ENCODE results near the gene FKBP11.
A peak's percentile ranks its signal among the peaks of the same experiment; 100 is the strongest.
"Not testable (repeated sequence)": the region's sequence is repeated elsewhere in the genome, so short reads cannot be mapped to it uniquely, and the experiment has no call there.

Gene FKBP11

DNA sequence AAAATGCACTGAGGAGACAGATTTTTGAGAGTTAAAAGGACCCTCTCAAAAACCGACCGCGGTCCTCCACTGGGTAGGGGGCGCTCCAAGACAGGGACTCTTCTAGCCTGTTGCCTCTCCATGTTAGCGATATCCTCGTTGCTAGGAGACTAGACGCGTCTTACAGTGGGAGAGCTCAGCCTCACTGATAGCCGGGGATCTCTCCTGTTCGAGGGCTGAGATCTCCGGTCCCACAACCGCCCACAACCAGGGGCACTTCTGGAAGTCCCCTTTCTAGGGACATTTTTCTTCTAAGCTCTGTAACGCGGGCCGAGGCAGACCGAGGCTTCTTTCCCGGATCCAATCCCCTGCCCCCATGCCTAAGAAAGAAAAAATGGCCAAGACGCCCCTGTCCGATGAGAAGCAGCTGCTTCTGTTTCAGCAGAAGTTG is 21.3 kb downstream of the FKBP11 start:
- no peak for DNase-seq (ENCODE audit: low spot score)

DNA sequence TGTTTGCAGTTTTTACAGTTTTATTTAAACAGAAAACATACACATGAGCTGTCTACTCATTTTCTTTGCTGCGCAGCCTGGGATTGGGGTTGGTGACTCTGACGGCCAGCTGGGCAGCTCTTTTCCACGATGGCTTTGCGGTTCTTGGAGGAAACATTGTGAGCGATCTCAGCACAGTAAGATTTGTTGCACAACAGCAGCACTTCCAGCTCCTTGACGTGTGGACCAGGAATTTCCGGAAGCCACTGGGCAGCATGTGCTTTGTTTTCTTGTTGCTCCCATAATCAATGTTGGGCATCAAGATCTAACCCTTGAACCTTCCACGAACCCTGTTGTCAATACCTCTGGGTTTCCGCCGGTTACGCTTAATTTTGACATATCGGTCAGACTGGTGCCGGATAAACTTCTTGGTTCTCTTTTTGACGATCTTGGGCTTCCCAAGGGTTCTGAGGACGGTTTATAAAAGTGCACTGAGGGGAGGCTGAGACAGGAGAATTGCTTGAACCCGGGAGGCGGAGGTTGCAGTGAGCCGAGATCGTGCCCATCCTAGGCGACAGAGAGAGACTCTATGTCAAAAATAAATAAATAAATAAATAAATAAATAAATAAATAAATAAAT is 21.8 kb downstream of the FKBP11 start:
- DNase-seq (ENCODE audit: low spot score), result no peak

DNA sequence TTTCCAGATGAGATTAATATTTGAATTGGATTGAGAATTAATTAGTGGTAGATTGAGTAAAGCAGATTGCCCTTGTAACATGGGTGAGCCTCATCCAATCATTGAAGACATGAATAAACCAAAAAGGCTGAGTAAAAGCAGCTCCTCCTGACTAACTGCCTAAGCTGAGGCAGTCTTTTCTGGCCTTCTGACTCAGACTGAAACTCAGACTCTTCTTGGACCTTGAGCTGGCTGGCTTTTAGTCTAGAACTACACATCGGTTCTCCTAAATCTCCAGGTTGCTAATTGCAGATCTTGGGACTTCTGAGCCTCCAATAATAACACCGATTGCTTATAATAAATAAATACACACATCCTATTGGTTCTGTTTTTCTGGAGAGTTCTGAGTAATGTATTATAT is 24.0 kb downstream of the FKBP11 start:
- DNase-seq (ENCODE audit: low spot score), result peak; percentile 68

DNA sequence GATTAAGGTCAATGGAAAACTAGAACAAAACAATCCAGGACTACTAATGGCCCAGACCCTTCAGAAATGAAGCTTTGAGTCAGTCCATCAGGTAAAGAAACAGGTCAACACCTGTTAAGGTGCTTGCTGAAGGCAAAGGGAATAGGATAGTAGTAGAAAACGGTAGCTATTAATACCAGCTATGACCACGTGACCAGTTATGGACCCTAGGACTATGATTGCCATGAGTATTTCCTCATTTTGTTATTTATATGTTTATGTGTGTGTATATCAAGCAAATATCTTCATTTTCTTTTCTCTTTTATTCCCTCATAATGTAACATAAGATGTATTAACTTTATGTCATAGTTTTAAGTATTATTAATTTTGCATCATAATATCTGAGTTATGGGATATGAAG is 25.6 kb downstream of the FKBP11 start:
- no peak for DNase-seq (ENCODE audit: low spot score)

DNA sequence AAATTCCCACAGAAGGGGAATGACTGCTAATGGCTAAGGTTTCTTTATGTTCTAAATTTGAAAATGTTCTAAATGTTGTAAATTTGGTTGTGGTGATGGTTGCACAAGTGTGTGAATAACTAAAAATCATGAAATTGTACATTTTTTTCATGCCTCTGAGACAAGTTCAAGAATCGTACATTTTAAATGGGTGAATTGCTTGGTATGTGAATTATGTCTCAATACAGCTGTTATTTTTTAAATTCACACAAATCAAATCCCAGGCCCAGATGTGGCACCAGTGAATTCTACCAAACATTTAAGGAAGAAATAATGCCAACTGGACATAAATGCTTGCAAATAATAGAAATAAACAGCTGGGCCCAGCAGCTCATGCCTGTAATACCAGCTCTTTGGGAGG is 31.0 kb downstream of the FKBP11 start:
- no peak for DNase-seq (ENCODE audit: low spot score)

DNA sequence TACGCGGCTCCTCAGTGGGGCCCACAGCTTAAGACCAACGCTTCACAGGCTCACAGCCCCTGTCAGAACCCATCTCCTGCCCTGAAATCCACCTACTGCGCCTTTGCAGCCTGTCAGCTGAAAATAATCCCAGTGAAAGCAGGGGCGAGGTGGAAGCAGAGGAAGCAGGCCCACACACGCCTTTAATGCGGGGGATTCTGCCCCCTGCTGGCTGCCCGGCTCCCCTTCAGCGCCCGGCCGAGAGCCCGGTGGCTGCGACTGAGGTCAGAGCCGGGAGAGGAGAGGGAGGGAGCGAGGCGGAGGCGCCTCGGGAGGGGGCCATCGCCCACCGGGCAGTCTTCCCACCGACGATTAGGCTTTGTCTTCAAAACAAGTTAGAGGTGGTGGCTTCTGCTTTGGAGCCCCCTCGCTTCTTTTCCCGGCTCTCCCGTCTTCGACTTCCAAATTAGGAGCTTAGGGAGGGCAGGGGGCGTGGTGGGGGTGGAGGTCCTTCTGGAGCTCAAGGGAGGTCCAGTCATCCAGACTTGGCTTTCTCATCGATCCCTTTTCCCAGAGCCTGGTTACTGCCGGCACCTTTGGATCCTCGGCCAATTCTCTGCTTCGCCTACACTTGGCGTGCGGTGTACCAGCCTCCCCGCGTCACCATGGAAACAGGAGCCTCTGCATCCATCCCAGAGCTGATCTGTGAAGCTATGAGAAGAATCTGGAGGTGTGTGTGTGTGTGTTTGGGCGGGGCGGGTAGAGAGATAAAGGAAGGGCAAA is 34.5 kb downstream of the FKBP11 start:
- DNase-seq (ENCODE audit: low spot score), result peak; percentile 48

DNA sequence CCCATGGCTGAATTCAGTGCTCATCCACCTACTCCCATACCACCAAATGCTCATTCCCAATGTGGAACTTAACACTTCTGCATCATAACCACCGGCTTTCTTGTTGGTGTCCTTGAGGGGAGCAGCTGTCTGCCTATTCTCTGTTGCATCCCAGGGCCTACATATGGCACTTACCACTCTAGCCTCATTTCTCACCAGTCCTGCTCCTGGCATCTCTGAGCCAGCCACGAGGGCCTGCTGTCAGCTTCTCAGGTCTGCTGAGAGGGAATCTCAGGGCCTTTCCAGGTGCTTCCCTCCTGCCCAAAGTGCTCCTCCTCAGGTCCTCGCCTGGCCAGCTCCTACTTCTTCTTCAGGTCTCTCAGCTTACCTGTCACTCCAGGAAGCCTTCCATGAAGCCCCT is 35.6 kb downstream of the FKBP11 start:
- DNase-seq (ENCODE audit: low spot score), result no peak

DNA sequence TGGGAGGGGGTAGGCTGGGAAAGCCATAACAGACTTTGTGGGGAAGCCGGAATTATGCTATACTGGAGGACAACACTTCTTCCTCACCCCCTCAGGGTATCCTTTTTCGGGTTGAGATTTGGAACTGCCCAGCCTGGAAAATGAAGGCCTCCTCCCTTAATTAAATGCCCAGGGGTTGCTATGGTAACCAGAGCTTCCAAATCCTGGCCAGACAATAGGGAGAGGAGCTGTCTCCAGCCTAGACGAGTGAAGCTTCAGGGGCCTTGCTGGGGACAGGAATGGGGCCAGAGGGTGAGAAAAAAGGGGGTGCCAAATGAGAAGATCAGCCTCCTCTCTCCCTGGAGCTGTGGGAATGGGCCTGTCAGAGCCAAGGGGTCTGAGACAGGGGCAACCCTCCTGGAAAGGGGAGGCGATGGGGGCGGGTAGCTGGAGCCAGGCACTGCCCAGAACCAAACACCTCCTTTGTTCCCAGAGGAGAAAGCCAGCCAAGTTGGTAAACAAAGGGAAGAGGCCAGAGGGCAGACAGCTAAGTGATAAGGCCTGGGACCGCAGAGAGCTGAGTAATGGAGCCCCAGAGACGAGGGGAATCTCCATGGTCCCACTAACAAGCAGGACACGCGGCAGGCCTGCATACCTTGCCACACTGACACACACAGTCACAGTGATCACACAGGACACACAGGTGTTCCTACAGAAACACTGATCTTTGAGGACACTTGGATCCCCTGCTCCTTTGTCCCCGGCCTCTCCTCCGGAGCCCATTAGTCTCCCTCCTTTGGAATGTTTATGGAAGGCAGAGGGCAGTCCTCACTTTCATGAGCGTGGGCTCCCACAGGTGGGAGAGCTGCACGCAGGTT is 41.8 kb downstream of the FKBP11 start:
- no peak for DNase-seq (ENCODE audit: low spot score)

DNA sequence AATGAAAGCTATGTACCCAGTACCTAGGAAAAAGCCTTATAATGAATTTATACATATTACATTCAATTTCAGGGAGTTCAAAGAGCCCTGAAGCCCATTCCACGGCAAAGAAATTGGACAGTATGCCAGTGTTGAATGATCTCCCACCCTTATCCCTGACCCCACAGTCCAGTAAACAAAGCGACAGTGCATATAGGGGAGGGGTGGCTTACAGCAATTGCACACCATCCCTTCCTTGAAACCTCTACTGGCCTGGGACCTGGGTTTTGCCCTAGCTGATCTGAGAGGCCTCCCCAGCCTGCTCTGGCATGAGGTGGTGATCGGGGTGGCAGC is 42.4 kb downstream of the FKBP11 start:
- DNase-seq (ENCODE audit: low spot score), result no peak

DNA sequence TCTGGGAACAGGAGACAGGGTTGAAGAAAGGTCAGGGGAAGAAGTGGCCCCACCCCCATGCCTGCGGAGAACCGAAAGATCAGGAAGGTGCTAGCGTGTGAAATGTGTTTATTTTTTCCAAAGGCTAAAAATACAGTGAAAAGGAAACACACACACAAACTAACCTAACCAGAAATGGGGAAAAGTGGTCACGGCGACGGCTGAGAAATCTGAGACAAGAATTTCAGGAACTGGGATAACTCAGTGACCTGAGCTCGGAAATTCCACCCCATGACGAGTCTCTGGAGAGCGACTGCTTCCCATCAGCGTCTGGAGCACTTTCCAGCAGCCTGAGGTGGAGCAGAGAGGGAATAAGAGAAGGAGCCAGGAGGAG is 43.0 kb downstream of the FKBP11 start:
- DNase-seq (ENCODE audit: low spot score), result no peak

DNA sequence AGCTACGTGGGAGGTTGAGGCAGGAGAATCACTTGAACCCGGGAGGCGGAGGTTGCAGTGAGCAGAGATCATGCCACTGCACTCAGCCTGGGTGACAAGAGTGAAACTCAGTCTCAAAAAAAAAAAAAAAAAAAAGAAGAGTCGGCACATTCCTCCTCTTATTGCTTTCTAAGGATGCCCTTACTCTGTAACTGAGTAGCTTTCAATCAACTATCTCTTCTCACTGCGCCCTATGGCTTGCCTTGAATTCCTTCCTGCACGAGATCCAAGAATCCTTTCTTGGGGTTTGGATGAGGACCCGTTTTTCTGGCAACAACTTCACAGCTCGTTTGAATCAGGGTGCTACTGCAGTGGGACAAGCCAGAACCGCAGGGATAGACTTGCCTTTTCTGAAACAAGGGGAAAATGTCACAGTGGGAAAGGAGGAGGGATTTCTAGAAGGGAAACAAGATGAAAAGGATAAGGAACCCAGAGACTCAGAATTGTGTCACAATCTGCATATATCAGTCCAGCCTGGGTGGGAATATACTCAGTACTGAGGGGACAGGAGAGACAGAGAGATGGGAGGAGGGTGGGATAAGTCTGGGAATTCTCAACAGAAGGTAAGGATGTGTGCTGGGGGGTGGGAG is 43.5 kb downstream of the FKBP11 start:
- no peak for DNase-seq (ENCODE audit: low spot score)

DNA sequence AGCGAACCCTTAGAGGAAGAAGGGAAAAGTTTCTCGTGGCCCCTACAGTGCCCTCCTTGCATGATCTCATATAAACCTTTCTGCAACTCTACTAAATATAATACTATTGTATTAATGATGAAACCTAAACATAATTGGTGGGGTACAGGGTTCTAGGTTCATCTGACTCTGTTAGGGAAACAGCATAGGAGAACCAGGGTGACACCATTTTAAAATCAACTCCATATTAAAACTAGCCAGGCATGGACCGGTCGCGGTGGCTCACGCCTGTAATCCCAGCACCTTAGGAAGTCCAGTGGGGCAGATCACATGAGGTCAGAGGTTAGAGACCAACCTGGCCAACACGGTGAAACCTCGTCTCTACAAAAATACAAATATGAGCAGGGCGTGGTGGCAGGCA is 44.6 kb downstream of the FKBP11 start:
- DNase-seq (ENCODE audit: low spot score), result no peak

DNA sequence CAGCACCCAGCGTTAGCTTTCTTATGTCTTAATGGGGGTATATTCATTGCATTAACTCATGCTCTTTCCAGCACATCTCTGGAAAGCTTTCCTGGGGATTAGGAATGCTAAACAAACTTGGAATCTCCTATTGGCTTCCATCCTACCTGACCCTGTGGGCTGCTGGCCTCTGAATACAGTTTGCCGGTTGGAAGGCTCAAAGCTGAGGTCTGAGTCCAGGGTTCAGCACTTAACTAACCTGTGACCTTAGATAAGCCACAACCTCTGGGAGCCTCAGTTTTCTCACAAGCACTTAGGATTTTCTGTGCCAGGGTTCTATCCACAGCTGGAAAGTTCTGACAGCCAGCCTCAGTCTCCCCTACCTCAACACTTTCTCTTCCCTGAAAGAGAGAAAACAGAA is 46.7 kb downstream of the FKBP11 start:
- no peak for DNase-seq (ENCODE audit: low spot score)

DNA sequence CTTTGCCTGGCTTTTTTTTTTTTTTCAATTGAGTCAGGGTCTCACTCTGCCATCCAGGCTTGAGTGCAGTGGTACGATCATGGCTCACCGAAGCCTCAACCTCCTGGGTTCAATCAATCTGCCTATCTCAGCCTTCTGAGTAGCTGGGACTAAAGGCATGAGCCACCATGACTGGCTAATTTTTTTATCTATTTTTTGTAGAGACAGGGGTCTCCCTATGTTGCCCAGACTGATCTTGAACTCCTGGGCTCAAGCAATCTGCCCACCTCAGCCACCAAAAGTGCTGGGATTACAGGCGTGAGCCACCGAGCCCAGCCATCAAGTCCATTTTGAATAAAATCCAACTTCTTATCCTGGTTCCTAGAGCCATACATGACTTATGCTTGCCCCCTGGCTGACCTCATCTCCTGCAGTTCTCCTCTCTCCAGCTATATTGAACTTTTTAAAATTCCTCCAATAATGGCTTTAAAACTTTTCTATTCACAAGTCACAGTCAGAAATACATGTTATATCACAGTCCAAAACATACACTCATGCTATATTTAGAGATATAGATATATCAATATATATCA is 49.3 kb downstream of the FKBP11 start:
- DNase-seq (ENCODE audit: low spot score), result no peak

DNA sequence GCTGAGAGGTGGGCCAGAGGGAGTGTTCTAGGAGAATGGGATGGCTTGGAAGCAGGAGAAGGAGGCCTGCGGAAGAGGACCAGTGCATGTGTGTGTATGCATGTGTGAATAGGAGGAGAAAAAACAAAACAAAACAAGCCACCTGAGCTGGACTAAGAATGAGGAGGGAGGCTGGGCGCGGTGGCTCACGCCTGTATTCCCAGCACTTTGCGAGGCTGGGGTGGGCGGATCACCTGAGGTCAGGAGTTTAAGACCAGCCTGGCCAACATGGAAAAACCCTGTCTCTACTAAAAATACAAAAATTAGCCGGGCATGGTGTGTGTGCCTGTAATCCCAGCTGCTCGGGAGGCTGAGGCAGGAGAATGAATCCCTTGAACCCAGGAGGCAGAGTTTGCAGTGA is 51.8 kb downstream of the FKBP11 start:
- not testable (repeated sequence) for DNase-seq (ENCODE audit: low spot score)

DNA sequence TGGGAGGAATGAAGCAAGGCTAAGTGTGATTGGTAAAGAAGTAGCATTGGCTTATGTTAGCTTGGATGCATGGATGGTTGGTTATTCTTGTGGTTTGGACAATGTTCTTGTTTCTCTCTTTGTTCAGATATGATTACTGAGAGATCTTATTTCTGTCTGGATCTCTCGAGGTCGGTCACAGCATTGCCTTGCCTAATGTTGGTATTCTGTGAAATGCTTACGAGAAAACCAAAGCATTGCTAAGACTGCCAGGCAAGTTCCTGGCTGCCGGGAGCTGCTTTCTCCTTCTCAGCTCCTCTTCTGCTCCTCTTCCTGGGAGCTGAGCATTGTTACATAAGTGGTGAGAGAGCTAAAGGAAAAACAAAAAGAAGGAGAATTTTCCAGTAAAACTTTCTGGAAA is 52.2 kb downstream of the FKBP11 start:
- DNase-seq (ENCODE audit: low spot score), result no peak

Measured in RKO (cell line).